Measurements from ENCODE around the gene MEIOB.
"Not testable (repeated sequence)": the region's sequence is repeated elsewhere in the genome, so short reads cannot be mapped to it uniquely, and the experiment has no call there.

MEIOB gene

DNA sequence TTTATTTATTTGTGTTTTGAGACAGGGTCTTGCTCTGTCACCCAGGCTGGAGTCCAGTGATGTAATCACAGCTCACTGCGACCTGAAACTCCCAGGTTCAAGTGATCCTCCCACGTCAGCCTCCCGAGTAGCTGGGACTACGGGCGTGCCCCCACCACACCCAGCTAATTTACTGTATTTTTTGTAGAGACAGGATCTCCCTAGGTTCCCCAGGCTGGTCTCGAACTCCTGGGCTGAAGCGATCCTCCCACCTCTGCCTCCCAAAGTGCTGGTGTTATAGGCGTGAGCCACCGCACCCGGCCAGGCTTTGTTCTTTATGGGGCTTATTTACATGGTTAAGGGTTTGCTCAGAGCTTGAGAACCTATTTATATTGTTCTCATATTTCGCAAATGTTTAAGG, 5.8 kb upstream of the MEIOB start:
- no peak for DNase-seq

DNA sequence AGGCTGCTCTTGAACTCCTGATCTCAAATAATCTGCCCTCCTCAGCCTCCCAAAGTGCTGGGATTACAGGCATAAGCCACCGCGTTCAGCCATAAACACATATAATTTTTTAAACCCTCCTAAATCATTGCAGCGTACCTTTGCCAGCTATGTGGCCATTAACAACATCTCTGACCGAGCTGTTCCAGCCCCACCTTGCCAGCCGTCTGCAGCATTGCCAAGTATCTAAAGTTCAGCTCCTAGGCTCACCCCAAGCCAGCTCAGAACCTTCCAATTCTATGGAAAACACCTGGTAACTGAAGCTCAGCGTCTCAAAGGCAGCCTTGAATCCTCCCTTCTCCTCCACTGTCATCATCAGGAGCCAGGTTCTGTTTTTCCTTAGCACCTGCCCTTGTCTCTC, 5.1 kb upstream of the MEIOB start:
- DNase-seq = no peak

DNA sequence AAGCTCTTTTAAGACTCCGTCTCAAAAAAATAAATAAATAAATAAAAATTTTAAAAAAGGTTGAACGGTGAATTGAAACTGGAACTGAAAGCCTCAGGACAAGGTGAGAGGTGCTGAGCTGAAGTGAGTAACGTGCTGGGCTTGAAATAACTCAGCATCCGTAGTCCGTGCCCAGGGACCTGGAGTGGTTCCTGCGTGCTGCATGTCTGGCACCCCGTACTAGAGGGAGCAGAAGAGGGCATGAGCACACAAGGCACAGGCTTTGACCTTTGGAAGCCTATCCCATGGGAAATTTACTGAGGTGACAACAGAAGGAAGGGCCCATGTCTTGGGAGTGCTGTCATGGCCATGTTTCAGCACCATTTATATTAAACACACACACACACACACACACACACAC, 4.5 kb upstream of the MEIOB start:
- no peak for DNase-seq

DNA sequence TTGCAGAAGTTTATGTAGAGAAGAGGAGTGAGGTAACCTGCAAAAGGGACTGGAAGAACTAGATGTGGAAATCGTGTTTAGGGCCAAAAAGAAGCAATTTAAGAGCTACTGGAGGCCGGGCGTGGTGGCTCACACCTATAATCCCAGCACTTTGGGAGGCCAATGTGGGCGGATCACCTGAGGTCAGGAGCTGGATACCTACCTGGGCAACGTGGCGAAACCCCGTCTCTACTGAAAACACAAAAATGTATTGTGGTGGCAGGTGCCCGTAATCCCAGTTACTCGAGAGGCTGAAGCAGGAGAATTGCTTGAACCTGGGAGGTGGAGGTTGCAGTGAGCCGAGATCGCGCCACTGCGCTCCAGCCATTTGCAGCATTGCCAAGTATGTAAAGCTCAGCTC, 4.1 kb upstream of the MEIOB start:
- not testable (repeated sequence) for DNase-seq

DNA sequence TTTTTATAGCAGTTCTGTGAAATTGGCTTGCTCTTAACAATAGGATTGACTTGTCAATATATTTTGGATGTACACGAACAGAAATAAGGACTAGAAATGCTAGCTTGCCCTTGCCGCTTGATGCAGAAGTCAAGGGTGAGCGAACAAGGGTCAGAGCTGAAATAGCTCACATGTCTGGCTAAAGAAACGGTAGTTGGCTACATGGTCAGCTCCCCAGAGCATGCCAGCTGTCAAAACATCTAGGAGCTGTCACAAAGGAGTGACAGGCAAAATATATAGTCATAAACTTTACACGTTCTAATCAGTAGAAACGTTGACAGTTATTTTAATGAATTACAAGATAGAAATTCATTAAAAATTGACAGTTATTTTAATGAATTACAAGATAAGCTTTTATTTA, 2.9 kb upstream of the MEIOB start:
- DNase-seq = no peak

DNA sequence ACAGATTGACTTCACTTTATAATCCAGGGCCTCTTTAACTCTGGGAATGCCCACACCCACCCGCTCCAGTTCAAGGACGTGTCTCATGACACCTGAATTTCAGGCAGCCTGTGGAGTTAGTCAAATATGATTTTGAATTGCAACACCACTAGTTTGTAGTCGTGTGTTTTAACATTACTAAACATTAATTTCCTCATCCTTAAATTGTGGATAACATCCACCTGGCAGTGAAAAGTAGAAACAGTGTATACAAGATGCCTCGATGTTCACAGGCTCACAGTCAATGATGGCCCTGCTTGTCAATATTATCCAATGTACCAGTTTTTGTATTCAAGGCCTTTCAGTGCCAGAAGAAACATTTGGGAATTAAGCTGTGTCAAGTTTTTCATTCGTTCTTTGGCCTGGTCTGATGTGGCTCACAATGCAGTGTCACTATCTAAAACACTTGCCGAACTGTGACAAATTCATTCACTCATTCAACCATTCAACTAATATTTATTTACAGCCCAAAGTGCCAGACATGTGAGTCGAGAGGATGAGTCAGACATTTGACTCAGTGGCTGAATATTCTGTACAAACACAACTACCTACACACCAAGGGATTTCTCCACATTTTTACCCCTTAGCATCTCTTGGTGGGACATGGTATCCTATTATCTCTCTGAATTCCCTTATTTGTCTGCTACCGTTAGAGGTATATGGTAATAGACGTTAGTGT, 1.4 kb downstream of the MEIOB start:
- peak in 1 of 56 donors; percentile 8 for DNase-seq

DNA sequence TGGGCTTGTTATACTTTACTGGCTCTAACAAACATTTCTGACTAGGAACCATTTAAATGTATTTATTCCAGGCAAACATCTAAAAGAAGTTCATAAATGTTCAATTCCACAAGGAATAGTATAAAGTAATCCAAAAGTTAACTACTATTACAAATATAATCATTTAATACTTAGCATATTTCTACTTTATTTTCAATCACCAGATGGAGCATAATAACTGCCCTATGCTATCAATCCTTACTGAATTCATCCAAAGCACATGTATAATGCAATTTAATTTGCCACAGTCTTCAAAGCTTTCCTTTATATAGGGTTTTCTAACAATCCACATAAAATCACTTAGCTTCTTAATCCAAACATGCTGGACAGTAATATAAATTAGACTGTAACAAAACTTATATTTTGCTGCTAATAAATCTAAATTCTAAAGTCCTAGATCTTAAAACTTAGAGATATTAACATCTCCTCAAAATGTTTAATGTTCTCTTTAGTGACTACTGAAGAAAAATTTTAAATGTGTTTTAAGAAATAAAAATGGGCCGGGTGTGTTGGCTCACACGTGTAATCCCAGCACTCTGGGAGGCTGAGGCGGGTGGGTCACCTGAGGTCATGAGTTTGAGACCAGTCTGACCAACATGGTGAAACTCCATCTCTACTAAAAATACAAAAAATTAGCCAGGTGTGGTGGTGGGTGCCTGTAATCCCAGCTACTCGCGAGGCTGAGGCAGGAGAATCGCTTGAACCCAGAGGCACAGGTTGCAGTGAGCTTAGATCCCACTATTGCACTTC, 5.9 kb downstream of the MEIOB start:
- DNase-seq = no peak

DNA sequence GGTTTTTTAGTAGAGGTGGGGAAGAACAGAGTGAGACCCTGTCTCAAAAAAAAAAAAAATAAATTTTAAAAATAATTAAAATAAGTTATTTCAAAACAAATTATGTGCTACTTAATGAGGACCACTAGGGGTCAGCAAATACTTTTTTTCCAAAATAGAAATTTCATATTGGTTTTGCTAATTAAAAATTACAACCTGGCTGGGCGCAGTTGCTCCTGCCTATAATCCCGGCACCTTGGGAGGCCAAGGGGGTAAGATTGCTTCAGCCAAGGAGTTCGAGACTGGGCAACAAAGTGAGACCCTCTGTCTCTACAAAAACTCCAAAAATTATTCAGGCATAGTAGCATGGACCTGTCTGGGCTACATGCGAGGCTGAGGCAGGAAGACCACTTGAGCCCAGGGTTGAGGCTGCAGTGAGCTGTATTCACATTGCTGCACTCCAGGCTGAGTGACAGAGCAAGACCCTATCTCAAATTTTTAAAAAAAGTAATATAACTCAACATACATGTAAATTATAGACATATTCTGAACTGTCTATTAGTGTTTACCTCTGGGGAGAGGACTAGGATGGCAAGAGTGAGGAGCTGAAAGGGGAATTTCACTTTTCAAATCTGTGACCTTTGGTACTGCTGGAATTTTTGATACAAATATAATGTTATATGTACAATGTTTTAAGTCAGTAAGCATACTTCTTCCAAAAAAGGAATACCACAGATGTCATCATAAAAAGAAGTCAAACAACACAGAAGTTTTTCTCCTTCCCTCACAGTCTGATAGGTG, 8.1 kb downstream of the MEIOB start:
- DNase-seq = no peak

DNA sequence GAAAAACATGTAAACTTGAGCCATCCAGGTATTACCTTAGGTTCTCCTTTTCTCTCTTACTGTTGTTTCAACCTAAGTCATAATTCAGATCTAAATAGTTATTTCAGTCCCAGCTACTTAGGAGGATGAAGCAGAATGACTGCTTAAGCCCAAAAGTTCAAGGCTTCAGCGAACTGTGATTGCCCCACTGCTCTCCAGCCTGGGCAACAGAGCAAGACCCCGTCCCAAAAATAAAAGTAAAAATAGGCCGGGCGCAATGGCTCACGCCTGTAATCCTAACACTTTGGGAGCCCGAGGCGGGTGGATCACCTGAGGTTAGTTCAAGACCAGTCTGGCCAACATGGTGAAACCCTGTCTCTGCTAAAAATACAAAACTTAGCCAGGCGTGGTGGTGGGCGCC, 9.6 kb downstream of the MEIOB start:
- DNase-seq = no peak

DNA sequence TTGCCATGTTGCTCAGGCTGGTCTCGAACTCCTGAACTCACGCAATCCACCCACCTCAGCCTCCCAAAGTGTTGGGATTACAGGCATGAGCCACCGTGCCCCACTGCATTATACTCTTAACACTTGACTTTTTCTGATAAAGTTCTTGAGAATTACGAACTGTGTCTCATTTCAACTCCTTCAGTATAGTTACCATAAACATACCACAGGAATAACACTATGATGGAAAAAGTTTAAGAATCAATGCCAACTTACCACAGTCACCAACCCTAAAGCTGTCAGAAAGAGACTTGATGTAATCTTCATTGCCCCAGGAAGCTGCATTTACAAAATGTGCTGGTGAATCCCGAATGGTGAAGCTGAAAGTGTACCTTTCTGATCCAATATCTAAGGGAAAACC, 10.2 kb downstream of the MEIOB start:
- no peak for DNase-seq

DNA sequence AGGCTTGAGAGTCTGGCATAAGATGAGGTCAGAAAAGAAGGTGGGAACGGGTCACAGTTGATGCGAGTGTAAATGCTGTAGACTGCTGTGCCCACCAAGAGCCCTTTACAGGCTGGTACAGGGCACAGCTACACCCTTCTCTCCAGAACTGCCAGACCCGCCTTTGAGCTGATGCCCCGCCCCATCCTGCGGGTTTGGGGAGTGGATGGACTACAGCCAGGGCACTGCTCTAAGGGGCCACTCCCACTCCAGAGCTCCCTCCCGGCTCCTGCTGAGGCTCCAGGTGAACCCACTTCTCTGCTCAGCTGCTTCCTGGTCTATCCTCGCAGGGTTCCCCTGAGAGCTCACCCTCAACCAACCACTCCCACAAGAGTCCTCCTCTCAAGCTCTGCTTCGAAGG, 12.3 kb downstream of the MEIOB start:
- DNase-seq = no peak

DNA sequence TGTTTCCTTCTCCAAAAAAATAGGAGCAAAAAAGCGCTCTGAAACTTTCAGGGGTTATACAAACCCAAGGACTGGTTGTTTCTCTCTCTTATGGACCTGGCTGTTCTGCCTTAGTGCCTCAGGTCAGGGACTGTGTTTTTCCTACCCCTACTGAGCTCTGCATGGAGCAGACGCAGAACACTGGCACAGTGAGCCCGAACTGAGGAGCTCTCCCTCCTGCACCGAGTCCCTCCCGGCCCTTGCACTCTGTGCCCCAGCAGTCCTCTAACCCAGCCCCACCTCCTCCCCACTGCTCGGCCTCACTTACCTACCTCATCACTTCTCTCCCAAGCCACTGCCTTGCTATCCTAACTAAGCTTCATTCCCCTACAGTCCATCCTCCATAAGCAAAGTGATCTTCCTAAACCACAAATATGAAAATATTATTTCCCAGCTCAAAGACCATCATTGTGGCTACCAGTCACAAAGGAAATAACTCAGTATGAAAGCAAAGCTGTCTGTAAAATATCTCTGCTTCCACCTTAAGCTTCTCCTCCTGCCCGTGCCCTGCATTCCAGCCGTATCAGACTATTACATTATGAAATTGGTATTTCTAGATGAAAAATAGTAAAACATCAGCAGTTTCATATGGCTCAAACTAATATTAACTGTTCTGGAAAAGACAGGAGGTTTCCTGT, 13.6 kb downstream of the MEIOB start:
- DNase-seq = no peak

DNA sequence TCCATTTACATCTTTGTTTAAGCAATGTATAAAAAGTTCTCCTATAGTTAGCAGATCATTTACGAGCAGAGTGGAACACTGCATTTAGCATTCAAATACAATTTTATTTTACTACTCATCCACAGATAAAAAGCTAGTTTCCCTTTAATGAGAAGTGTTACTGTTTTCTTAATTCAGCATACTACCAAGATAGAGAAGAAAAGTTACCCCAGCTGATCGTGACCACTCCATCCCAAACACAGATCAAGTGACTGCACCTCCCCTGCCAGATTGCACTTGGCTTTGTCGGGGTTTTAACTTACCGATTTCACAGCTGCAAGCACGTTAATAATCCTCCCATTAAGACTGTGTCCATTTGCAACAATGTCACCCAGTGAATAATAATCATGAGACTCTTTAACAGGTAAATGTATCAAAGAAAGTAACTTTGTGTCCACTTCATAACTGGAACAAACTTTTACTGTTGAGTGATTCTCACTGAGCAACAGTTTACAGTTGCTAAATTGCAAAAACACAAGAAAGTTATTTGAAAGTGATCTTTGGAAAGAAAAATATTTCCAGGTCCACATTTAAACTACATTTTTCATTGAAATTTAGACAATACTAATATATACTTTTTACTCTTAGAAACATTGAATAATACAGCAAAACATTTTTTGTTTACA, 14.4 kb downstream of the MEIOB start:
- DNase-seq = no peak

DNA sequence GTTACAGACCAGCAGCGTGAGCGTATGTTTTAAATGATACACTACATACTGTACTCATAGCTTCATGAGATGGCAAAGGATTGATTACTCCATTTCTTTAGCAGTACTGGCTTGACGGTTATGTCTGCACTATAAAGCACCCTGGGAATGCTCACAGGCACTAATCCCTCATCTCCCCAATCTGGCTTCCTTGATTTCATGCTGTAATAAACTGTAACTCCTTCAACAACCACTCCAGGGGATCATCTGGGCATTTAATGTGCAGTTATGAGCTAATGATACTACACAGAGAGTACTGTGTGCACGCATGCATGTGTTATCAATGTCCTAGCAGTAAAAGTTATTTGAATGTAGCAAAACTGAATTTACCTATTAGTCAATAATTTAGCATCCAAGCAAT, 20.2 kb downstream of the MEIOB start:
- DNase-seq = no peak

DNA sequence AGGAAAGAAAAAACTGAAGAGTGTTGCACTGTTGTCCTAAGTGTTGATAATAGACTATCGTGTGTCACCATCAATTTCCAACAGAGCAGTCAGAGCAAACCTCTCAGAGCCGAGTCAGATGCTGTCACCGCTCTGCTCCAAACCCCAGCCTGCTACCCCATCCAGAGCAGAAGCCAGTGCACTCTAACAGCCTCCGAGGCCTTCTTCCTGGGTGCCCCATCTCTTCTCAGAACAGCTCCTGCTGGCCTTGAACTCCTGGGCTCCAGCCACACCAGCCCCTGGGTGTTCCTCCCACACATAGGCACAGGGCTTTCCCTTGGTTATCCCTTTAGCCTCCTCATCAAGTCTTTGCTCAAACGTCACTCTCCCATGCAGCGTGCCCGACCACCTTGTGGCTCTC, 21.0 kb downstream of the MEIOB start:
- DNase-seq = no peak

DNA sequence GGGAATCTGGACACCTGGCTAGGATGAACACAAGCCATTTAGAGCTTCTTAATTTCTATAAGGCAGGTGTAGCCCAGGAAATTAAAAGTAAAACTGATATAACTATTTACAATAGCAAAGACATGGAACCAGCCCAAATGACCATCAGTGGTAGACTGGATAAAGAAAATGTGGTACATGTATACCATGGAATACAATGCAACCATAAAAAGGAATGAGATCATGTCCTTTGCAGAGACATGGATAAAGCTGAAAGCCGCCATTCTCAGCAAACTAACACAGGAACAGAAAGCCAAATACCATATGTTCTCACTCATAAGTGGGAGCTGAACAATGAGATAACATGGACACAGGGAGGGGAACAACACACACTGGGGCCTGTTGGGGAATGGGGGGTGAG, 25.5 kb downstream of the MEIOB start:
- DNase-seq = no peak

DNA sequence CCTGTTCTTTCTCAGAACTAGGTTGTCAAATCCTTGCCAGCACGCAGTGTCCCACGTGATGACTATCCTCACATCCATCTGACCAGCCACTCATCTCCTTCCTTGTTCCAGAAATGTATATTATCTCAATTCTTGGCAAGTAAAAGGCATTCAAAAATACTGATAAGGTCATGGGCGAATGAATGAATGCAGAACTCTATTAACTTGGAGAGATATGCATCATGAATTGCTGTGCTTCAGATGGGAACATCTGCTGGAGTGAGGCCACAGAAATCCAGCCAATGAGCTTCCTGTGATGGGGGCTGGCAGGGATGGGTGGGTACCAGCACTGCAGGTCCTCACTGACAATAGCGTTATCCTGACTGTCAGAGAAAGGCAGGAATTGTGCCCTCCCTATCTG, 26.0 kb downstream of the MEIOB start:
- no peak for DNase-seq

DNA sequence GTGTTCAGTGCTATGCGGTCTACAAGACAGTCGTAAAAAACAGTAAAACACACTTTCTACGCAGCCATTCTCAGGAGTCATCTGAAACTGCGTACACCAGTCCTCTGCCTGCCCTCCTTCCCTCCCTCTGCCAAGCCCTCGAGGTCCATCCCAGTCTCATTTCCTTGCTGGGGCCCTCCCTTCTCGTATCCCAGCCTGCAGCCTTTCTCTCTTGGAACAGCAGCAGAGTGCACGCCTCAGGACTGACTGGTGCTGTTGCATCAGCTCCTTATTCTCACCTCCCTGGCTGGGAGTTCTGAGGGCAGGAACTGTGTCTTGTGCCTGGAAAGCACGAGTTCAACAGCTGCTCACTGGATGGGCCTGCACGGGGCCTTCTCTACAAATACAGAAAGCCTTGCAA, 32.4 kb downstream of the MEIOB start:
- no peak for DNase-seq

DNA sequence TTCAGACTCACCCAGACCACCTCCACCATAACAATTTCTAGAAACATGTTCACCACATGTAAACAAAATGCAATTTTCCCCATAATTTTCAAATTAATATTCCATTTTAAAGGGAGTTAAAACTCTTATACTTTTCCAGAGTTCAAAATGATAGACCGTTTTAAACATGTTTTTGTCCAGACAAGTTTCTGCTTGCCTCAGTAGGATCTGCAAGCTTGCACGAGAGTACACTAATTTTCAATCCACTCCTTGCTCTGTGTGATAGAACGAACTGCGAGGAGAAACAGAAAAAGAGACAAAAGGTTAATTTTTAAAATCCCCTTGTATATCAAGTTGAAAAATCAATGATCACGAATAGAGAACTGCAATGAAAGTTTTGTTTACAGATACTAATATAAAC, 37.9 kb downstream of the MEIOB start:
- DNase-seq = no peak

DNA sequence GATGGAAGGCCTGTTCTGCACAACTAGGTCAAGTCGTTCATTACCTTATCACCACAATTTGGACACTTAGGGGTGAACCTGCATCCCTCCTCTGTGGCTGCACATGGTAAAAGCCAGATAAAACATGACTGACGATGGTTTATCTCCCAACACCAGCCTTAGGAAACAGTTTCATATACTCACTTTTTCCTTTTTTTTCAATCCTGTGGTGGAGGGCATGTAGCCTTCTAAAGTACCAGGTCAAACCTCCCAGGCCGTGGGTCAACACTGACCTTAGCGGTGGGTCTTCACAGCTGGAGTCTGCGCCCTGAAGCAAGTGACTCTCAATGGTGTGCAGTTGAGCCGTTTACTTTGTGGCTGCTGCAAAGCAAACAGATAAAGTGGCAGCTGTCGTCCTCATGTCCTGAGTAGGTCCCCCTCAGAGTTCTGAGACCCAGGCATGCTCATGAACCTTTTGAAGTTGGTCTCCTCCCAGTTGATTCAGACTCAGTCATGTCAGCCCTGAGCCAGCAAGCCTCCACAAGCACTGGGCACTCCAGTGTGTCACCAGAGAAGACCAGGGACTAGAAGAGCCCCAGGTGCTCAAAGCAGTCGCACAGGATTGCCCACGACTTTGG, 39.0 kb downstream of the MEIOB start:
- no peak for DNase-seq

All from nucleus accumbens (tissue), 56 donors.